ENCODE data around the gene CASP4. TPM values are rescaled to one million over a fixed set of nuclear protein-coding genes. Genes with fewer than 3 reads are reported as not detected.

CASP4 gene
- total RNA-seq, 1 experiment from 2014 or later: 21.1 TPM

- H3K9me3 ChIP-seq (ENCODE audit: control insufficient read depth in 1 of 2, insufficient read depth in 1 of 2, low read depth in 1 of 2, low read length in 2 of 2): no peaks in the 10 kb centered on the region
- TF ChIP-seq FOSL1 (IDR thresholded peaks at IDR 0.05; ENCODE audit: low read depth) (no peak), SIN3A (IDR thresholded peaks at IDR 0.05; ENCODE audit: low read depth) (no peak), REST (IDR thresholded peaks at IDR 0.05; ENCODE audit: low read depth) (no peak), ZBTB33 (IDR thresholded peaks at IDR 0.05; ENCODE audit: extremely low read depth, insufficient replicate concordance, low read length) (no peak), MAX (IDR thresholded peaks at IDR 0.05) (no peak), SP1 (IDR thresholded peaks at IDR 0.05; ENCODE audit: low read depth) (no peak), CEBPB (IDR thresholded peaks at IDR 0.05; ENCODE audit: low read depth) (no peak), EZH2phosphoT487 (IDR thresholded peaks at IDR 0.05; ENCODE audit: borderline replicate concordance) (no peak), ZNF274 (IDR thresholded peaks at IDR 0.05; ENCODE audit: low read depth, low read length) (no peak), ELF1 (IDR thresholded peaks at IDR 0.05; ENCODE audit: borderline replicate concordance, low read depth) (no peak), TCF7L2 (IDR thresholded peaks at IDR 0.05; ENCODE audit: borderline replicate concordance, extremely low read depth, insufficient read depth, insufficient read length) (no peak), ZFX (IDR thresholded peaks at IDR 0.05) (no peak), EGR1 (IDR thresholded peaks at IDR 0.05; ENCODE audit: low read depth) (no peak), YY1 (IDR thresholded peaks at IDR 0.05; ENCODE audit: extremely low read depth, insufficient replicate concordance, low read depth, low read length) (no peak), CBX3 (IDR thresholded peaks at IDR 0.05; ENCODE audit: low read depth) (no peak), RAD21 (IDR thresholded peaks at IDR 0.05; ENCODE audit: low read depth) (no peak)
- TF ChIP-seq, protein P1, sequence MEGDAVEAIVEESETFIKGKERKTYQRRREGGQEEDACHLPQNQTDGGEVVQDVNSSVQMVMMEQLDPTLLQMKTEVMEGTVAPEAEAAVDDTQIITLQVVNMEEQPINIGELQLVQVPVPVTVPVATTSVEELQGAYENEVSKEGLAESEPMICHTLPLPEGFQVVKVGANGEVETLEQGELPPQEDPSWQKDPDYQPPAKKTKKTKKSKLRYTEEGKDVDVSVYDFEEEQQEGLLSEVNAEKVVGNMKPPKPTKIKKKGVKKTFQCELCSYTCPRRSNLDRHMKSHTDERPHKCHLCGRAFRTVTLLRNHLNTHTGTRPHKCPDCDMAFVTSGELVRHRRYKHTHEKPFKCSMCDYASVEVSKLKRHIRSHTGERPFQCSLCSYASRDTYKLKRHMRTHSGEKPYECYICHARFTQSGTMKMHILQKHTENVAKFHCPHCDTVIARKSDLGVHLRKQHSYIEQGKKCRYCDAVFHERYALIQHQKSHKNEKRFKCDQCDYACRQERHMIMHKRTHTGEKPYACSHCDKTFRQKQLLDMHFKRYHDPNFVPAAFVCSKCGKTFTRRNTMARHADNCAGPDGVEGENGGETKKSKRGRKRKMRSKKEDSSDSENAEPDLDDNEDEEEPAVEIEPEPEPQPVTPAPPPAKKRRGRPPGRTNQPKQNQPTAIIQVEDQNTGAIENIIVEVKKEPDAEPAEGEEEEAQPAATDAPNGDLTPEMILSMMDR (IDR thresholded peaks at IDR 0.05 in 2 of 3, conservative IDR thresholded peaks at IDR 0.05 in 1 of 3; ENCODE audit: borderline replicate concordance in 1 of 3, insufficient read depth in 1 of 3, low read depth in 2 of 3, low read length in 2 of 3): no peak
- no peak for DNase-seq (ENCODE audit: low read depth, low spot score)
- no peaks in the 10 kb centered on the region for H4K20me1 ChIP-seq (ENCODE audit: insufficient read depth)
- no peak overlapping the region for H3K4me3 ChIP-seq (replicated peaks in 1 of 2; ENCODE audit: low read depth in 1 of 2, low read length in 2 of 2)
- H3K9ac ChIP-seq (ENCODE audit: low read length): no peak overlapping the region
- no peak for ATAC-seq
- no peak overlapping the region for H3K27ac ChIP-seq (ENCODE audit: low read depth, low read length)
- POLR2A ChIA-PET: no interaction called here
- H3K79me2 ChIP-seq (ENCODE audit: insufficient read depth, low read length): no peaks in the 10 kb centered on the region
- RAD21 ChIA-PET (ENCODE audit: low non-redundant PET in 1 of 2, low total read pairs in 2 of 2, uncharacterized antibody in 2 of 2, unreplicated experiment in 2 of 2): no interaction called here
- BruUV-seq (replicated peaks): no TSS peak
- CTCF ChIA-PET: no interaction called here
- no peak overlapping the region for H2AFZ ChIP-seq (ENCODE audit: low read depth, low read length, poor library complexity, severe bottlenecking)
- H3K4me1 ChIP-seq (ENCODE audit: control insufficient read depth in 1 of 2, insufficient read depth in 2 of 2, low read length in 2 of 2): no peaks in the 10 kb centered on the region
- H3K27me3 ChIP-seq (ENCODE audit: insufficient read depth, low read length): no peaks in the 10 kb centered on the region
- H3K36me3 ChIP-seq (ENCODE audit: control insufficient read depth in 1 of 2, insufficient read depth in 2 of 2, low read length in 2 of 2): no peaks in the 10 kb centered on the region
- intact Hi-C loops (cut with micrococcal nuclease): no loop called here
- H3K4me2 ChIP-seq (ENCODE audit: low read length): no peak overlapping the region
- no peaks in the 10 kb centered on the region for H3K9me2 ChIP-seq (ENCODE audit: insufficient read depth)
These were observed 23.6 kb upstream of the CASP4 start for GRCh38 chr11:104991994-104992393.
